22Rv1 (cell line): ENCODE data around the gene MSLN.
A peak's percentile ranks its signal among the peaks of the same experiment; 100 is the strongest.
"Not testable (repeated sequence)": the region's sequence is repeated elsewhere in the genome, so short reads cannot be mapped to it uniquely, and the experiment has no call there.

Experiments
- H3K27ac ChIP-seq: fragments of 450-650 bp; 2 replicates; pipeline ENCODE4 v1.5.1; 2017
- ZFX ChIP-seq: fragments of 450-650 bp; IDR thresholded peaks from 2 replicates; pipeline ENCODE4 v1.6.1; 2017; ENCODE audit warnings: antibody characterized with exemption, borderline replicate concordance
- TF ChIP-seq, protein P1 (sequence below): fragments of 450-650 bp; IDR thresholded peaks from 2 replicates; pipeline ENCODE4 v1.5.1; 2017; ENCODE audit warnings: mild to moderate bottlenecking

The MSLN gene

DNA sequence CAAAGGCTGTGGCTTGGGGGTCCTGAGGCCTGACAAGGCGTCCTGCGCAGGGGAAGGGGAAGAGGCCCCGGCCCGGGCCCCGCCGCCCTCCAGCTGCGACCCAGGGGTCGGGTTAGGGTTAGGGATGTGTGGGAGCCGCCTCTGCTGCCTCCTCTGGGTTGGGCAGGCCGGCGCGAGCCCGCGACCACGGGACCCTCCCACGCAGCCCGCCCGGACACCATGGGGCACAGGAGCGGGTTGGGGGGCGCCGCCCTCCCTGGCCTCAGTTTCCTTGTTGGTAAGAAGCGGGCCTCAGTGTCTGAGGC, 20.1 kb upstream of the MSLN start:
- H3K27ac ChIP-seq, result peak overlapping the region; percentile 96
- TF ChIP-seq ZFX, result no peak
- TF ChIP-seq, protein P1, sequence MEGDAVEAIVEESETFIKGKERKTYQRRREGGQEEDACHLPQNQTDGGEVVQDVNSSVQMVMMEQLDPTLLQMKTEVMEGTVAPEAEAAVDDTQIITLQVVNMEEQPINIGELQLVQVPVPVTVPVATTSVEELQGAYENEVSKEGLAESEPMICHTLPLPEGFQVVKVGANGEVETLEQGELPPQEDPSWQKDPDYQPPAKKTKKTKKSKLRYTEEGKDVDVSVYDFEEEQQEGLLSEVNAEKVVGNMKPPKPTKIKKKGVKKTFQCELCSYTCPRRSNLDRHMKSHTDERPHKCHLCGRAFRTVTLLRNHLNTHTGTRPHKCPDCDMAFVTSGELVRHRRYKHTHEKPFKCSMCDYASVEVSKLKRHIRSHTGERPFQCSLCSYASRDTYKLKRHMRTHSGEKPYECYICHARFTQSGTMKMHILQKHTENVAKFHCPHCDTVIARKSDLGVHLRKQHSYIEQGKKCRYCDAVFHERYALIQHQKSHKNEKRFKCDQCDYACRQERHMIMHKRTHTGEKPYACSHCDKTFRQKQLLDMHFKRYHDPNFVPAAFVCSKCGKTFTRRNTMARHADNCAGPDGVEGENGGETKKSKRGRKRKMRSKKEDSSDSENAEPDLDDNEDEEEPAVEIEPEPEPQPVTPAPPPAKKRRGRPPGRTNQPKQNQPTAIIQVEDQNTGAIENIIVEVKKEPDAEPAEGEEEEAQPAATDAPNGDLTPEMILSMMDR, result no peak

DNA sequence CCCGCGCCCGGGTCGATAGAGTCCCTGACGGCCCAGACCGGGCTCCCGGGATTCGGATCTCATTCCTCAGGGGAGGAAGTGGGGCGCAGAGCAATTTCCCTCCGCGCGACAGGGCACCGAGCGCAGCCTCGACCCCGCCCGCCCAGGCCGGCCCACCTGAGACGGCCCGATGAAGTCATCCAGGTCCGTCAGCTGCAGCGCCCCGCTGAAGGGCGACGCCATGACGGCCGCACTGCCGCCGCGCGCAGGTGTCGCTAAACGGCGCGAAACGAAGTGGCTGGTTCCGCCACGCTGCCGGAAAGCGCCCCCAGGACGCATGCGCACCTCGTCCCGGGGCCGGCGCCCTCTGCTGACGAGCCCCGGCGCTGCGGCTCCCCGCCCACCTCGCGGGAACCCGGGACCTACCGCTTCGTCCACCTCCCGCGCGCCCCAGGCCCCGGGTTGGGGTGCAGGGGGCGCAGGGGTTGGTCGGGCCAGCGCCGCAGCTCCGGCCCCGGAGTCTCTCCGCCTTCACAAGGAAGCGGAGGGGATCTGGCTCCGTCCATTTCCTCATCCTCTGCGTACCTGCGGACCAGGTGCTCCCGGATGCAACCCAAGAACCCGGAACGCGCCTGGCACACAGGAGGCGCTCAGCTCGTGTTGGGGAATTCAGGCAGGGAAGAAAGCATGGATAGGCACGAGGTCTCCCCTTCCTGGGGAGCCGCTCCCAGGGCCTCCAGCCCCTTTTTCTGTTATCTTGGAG, 19.6 kb upstream of the MSLN start, which contains the start of gene CIAO3:
Gene CIAO3 (minus strand): TSS at position 234 of the 742 bp plus-strand sequence. CDS start 12 bp downstream, at position 222.
- TF ChIP-seq ZFX, result no peak
- TF ChIP-seq, protein P1, result peak; percentile 96
- H3K27ac ChIP-seq, result peak within 1 kb of the TSS; percentile 96

DNA sequence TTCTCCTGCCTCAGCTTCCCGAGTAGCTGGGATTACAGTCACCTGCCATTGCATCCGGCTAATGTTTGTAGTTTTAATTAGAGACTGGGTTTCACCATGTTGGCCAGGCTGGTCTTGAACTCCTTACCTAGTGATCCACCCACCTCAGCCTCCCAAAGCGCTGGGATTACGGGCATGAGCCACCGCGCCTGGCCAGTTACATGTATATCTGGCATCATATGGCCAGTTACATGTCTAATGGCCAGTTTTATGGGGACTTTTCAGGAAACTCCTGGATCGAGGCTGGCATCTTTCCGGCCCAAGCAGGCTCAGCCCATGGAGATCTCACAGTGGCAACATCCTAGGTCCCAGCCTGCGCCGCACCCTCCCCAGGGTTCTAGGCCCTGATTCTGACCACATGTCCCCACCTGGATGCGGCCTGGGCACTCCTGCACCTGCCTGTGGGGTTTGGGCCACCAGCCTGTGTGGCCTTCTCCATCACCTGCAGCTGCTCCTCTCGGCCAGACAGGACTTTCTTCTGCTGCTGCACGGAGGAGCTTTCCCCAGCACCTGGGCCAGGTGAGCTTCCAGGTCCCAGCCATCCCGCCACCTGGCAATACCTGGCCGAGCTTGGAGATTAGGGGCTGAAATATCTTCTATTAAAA, 18.4 kb upstream of the MSLN start:
- H3K27ac ChIP-seq, result peak overlapping the region; percentile 96
- no peak for TF ChIP-seq ZFX
- TF ChIP-seq, protein P1, result no peak

DNA sequence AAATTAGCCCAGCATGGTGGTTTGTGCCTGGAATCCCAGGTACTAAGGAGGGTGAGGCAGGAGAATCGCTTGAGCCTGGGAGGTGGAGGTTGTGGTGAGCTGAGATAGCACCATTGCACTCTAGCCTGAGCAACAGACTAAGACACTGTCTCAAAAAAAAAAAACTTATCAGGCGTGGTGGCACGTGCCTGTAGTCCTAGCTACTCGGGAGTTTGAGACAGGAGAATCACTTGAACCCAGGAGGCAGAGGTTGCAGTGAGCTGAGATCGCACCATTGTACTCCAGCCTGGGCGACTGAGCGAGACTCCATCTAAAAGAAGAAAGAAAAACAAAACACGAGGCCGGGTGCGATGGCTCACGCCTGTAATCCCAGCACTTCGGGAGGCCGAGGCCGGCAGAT, 17.6 kb upstream of the MSLN start:
- not testable (repeated sequence) for H3K27ac ChIP-seq

DNA sequence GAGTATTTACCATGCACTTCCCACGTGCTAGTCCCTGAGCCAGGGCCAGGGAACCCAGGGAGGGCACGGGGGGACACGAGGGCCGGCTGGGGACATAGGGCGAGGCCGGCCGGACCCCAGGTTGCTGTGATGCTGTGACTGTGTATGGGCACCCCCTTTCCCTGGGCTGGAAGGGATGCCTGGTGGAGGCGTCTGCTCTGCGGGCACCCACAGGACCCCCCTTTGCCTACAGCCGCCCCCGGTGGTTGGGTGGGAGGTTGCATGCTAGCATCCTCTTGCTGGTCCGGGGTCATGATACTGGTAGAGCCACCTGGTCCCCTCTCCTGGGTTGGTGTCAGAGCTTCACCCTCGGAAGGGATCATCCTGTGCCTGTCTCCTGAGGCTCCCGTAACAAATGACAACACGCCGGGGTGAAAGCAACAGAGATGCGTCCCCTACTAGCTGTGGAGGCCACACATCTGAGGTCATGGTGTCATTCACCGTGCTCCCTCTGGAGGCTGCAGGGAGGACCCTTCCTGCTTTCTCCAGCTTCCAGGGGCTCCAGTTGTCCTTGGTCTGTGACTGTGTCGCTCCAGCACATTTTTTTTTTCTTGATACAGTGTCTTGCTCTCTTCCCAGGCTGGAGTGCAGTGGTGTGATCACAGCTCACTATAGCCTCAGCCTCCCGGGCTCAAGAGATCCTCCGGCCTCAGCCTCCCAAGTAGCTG, 16.6 kb upstream of the MSLN start:
- no peak overlapping the region for H3K27ac ChIP-seq
- no peak for TF ChIP-seq ZFX
- TF ChIP-seq, protein P1, result peak; percentile 13; the same call in 1 of the 2 replicates

DNA sequence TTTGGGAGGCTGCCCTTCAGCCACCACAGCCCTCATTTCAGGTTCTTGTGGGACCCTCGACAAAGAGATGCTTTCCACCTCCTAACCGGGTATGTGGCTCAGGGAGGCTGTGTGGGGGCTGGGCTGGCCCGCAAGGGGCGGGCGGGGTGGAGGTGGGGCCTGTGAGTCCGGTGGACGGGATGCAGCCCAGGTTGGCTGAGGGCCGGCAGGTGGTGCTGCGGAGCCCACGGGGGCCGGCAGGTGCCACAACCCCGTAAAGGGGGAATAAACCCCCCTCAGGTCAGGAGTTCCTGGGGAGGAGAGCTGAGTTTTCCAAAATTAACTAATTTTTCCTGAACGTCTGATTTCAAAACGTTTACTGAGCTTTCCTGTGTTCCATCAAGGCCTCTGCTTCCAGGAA, 14.8 kb upstream of the MSLN start:
- no peak overlapping the region for H3K27ac ChIP-seq
- TF ChIP-seq, protein P1, result peak; percentile 72
- no peak for TF ChIP-seq ZFX

DNA sequence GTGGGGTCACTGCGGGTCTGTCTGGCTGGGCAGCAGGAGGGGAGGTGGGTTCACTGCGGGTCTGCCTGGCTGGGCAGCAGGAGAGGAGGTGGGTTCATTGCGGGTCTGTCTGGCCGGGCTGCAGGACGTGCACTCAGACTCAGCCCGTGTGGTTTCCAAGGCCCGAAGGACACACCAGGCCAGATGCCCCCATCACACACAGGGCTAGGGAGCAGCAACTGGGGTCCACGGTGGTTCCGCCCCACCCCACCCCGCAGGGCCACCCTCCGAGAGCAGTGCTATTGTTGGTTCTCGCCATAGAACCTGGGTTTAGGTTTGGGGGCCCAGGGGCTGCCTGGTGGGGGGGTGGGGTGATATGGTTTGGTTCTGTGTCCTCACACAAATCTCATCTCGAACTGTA, 13.9 kb upstream of the MSLN start:
- no peak overlapping the region for H3K27ac ChIP-seq
- TF ChIP-seq, protein P1, result no peak
- no peak for TF ChIP-seq ZFX
